H1 (cell line): ENCODE data around the gene CYGB. TPM values are rescaled to one million over a fixed set of nuclear protein-coding genes. Genes with fewer than 3 reads are reported as not detected.

Source experiments
- CBX5 ChIP-seq: fragments of 300-800, 300-1000 bp; sonication (generic); IDR thresholded peaks from 2 replicates; pipeline ENCODE4 v1.7.1; 2016; ENCODE audit warnings: antibody characterized with exemption, low read length, low read depth
- CREB1 ChIP-seq: IDR thresholded peaks from 2 replicates; pipeline ENCODE4 v1.6.1; 2012; ENCODE audit warnings: inconsistent platforms
- CTBP2 ChIP-seq: IDR thresholded peaks from 2 replicates; pipeline ENCODE4 v1.7.0; 2011; ENCODE audit warnings: borderline replicate concordance, mild to moderate bottlenecking, moderate library complexity, mixed read lengths, low read length; ENCODE audit not compliant: insufficient read depth, insufficient read length
- EGR1 ChIP-seq: IDR thresholded peaks from 2 replicates; pipeline ENCODE4 v1.6.1; 2011; ENCODE audit warnings: low read depth, low read length, borderline replicate concordance
- JUN ChIP-seq: IDR thresholded peaks from 2 replicates; pipeline ENCODE4 v1.6.1; 2011; ENCODE audit warnings: low read depth, mild to moderate bottlenecking, improper control_type of control experiment, low read length
- JUND ChIP-seq: IDR thresholded peaks from 2 replicates; pipeline ENCODE4 v1.6.1; 2011; ENCODE audit warnings: mild to moderate bottlenecking, improper control_type of control experiment, low read length
- MAFK ChIP-seq: IDR thresholded peaks from 2 replicates; pipeline ENCODE4 v1.6.1; 2012; ENCODE audit warnings: low read depth, mild to moderate bottlenecking, improper control_type of control experiment, low read length
- NRF1 ChIP-seq: IDR thresholded peaks from 2 replicates; pipeline ENCODE4 v1.6.1; 2011; ENCODE audit warnings: mild to moderate bottlenecking, low read depth, low read length, improper control_type of control experiment
- POLR2AphosphoS5 ChIP-seq: IDR thresholded peaks from 2 replicates; pipeline ENCODE4 v1.6.1; 2011; ENCODE audit warnings: low read depth, low read length
- SIN3A ChIP-seq, 2 experiments: IDR thresholded peaks in 1 of 2; conservative IDR thresholded peaks in 1 of 2; 2 replicates each; pipeline ENCODE4 v1.6.1; 2011 to 2012; ENCODE audit warnings: low read length in 2 of 2, improper control_type of control experiment in 1 of 2, low read depth in 1 of 2, mild to moderate bottlenecking in 1 of 2
- SIRT6 ChIP-seq: IDR thresholded peaks from one replicate; pipeline ENCODE4 v1.7.1; 2012; ENCODE audit warnings: low read length, inconsistent platforms
- SP4 ChIP-seq: IDR thresholded peaks from 2 replicates; pipeline ENCODE4 v1.6.1; 2012; ENCODE audit warnings: low read length, inconsistent platforms
- YY1 ChIP-seq: IDR thresholded peaks from 2 replicates; pipeline ENCODE4 v1.6.1; 2011; ENCODE audit warnings: low read depth, mild to moderate bottlenecking, low read length
- polyA plus RNA-seq, 7 experiments: library from polyadenylated mRNA; depleted of rRNA in 3 of 7; stranded (reverse) in 5 of 7; unstranded in 2 of 7; fragments of >200 nt in 5 of 7; fragments of 200-250 nt in 2 of 7; gene quantifications; 1 replicate in 5 of 7; 2 replicates in 1 of 7; 4 replicates in 1 of 7; pipeline versions ENCODE4 v1.2.1 to v1.2.3, GENCODE V29; 2011 to 2013; ENCODE audit warnings: missing spikeins in 2 of 7, mixed read lengths in 2 of 7
- total RNA-seq: library from RNA; stranded (reverse); fragmentation: NEBNext Ultra II Directional; extraction: Animal tissue kit (Norgen Biotek cat#: 25700); gene quantifications from 2 replicates; pipeline ENCODE4 v1.2.1, GENCODE V29; 2021

CYGB gene
- total and polyA plus RNA-seq, 2 of the 8 experiments (the other 6 are each of a cell fraction or from before 2014, with no cell fraction given): 2.7 to 3.7 TPM

DNA sequence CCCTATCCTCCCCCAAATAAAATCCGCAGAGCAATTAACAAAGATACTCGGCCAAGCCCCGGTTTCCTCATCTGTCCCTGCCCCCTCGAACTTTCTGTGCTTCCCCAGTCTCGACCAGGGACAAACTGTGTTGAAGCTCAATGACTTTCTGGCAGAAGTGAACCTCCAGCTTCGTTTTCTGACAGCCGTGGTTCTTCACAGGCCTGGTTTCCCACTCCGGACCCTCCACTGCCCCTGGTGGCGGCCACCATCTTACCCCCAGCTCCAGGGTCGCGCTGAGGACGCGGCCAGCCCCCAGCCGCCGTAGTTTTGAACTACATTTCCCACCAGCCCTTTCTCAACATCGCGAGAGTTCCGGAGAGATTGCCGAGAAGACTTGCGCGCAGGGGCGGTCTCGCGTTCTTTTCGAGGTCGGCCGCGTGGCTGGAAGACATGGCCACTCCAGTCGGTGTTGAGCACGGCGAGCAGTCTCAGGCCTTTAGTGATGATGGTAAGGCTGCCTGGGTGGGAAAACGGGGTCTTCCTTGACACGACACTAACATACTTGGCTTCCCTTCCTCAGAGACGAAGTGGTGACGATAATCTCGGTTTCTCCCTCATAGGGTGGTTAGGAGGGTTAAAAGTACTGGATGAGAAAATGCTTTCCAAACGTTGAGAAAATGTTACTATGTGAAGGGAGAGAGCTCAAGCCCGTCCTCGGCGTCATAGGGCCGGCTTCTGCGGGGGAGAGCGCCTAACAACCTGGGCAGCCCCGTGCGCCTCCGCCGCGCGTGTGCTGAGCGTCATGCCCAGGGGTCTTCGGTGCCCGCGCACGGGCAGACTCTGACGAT, 20.1 kb upstream of the CYGB start (continued):
- TF ChIP-seq YY1 (peak; percentile 85), JUN (no peak), SIN3A (conservative IDR thresholded peaks at IDR 0.05 in 1 of 2, IDR thresholded peaks at IDR 0.05 in 1 of 2; ENCODE audit: low read depth in 1 of 2, low read length in 2 of 2) (peak; percentile 4 to 81; a peak in 2 of 4 replicates), CBX5 (no peak), MAFK (no peak), JUND (0 out of 2 replicates have a peak, but pooled peaks have one; percentile 25), SP4 (peak; percentile 34; the same call in 1 of the 2 replicates), POLR2AphosphoS5 (peak; percentile 98), EGR1 (no peak), SIRT6 (no peak), NRF1 (no peak), CTBP2 (no peak), CREB1 (peak; percentile 73)
